ENCODE results near the gene OR1I1. TPM values are rescaled to one million over a fixed set of nuclear protein-coding genes. Genes with fewer than 3 reads are reported as not detected.

OR1I1 gene
- polyA plus RNA-seq, 1 donor from 2014 or later, result not detected

DNA sequence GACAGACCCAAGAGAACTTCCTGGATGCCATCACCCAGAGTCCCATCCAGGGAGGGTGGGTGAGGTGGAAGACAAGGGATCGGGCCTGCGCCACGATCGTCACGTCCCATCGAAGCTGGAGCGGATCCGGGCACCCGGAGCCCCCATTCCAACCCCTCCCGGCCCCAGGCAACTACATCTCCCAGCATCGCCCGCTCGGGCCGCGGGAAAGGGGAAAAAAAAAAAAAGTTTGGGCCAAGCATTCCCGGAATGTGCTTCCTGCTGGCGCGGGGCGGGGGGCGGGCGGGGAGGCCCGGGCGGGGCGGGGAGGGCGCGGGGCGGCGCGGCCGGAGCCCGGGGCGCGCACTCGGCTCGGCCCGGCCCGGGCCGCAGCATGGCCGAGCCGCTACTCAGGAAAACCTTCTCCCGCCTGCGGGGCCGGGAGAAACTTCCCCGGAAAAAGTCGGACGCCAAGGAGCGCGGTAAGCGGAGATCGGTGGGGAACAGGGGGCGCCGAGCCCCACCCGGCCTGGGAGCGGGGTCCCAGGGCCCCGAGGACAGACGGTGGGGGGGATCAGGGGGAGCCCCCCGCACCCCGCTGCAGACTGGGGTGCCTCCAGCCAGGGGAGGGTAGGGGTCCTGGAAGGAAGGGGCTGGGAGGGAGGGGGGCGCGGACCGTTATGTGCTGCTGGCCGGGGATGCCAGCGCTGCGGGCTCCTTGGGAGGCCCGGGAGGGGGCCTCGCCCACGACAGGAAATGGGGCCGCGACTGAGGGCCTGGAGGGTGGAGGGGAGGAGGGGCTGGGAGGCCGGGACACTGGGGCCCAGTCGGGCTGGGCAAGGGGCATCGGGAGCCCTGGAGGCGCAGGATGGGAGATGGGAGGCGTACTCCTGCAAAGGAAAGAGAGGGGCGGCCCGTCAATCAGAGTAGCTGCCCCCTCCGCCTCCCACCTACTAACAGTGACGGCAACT is 25.3 kb downstream of the OR1I1 start, which contains the start of gene SYDE1:
Gene SYDE1 (plus strand): TSS at position 341 of the 950 bp plus-strand sequence. CDS start 33 bp downstream, at position 374.
- H3K27me3 ChIP-seq (ENCODE audit: insufficient read depth, low read depth, low read length), result peaks cover 14% of the 10 kb centered on the region
- peaks cover 2% of the 10 kb centered on the region for H3K9me3 ChIP-seq (ENCODE audit: low read length)
- peak within 1 kb of the TSS; percentile 57 for H3K4me3 ChIP-seq (ENCODE audit: low read length)
- no peak within 1 kb of the TSS for H3K27ac ChIP-seq (ENCODE audit: low read length)
- H4K20me1 ChIP-seq (ENCODE audit: insufficient read depth), result no peaks in the 10 kb centered on the region
- no peak within 1 kb of the TSS for H3K9ac ChIP-seq (ENCODE audit: low read length)
- no peaks in the 10 kb centered on the region for H3K9me2 ChIP-seq (ENCODE audit: insufficient read depth, low read length)
- H3K79me2 ChIP-seq (replicated peaks; ENCODE audit: insufficient read depth, low read length), result no peaks in the 10 kb centered on the region
- H3F3A ChIP-seq (ENCODE audit: insufficient read depth, low read length, poor library complexity, severe bottlenecking), result no peaks in the 10 kb centered on the region
- no peak within 1 kb of the TSS for H3K4me2 ChIP-seq (ENCODE audit: low read length)
- TF ChIP-seq SMC3 (conservative IDR thresholded peaks at IDR 0.05; ENCODE audit: poor library complexity), result no peak
- no peak for TF ChIP-seq EZH2 (IDR thresholded peaks at IDR 0.05; ENCODE audit: borderline replicate concordance, insufficient read depth, low read length, poor library complexity, severe bottlenecking)
- no peak for TF ChIP-seq RAD21 (conservative IDR thresholded peaks at IDR 0.05)
- no peak for TF ChIP-seq TAF1 (IDR thresholded peaks at IDR 0.05; ENCODE audit: low read depth)
- TF ChIP-seq POLR2AphosphoS5 (IDR thresholded peaks at IDR 0.05), result no peak
- no peak for TF ChIP-seq EP300 (conservative IDR thresholded peaks at IDR 0.05; ENCODE audit: poor library complexity, severe bottlenecking)
- TF ChIP-seq MXI1 (conservative IDR thresholded peaks at IDR 0.05; ENCODE audit: poor library complexity, severe bottlenecking), result no peak
- H3K36me3 ChIP-seq (ENCODE audit: insufficient read depth, low read length), result no peaks in the 10 kb centered on the region
- no peak within 1 kb of the TSS for H2AFZ ChIP-seq (ENCODE audit: low read depth, low read length)

DNA sequence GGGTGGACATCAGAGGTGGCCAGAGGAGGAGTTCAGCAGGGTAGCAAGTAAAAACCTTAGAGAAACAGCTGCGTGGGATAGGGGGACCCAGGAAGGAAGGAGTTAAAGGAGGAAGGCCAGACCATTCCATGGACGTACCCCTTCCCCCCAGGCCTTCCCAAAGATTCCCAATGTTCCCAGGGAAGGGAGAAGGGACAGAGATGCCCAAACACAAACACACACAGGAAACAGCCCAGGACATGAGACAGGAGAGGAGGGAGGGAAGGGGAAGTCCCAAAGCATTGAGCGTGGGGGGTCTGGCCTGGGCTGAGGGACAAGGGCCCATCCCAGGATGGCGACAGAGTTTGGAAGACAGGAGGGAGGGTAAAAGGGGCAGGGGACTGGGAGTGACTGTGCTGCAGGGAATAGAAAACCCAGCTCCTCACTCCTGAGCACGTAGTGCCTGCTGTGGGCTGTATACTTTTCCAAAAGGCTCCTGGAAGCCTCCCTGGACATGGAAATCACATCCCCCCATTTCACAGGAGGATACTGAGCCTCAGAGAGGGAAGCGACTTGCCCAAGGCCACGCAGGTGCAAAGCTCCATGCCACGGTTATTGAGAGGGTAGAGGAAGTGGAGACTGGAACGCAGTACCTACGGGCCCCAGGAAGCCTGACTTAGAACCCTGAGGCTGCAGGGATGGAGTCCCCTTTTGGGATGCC is 26.3 kb downstream of the OR1I1 start:
- Histone ChIP-seq H3K27ac (ENCODE audit: low read length) (no peak overlapping the region), H3K9ac (ENCODE audit: low read length) (no peak overlapping the region), H3K36me3 (ENCODE audit: insufficient read depth, low read length) (no peaks in the 10 kb centered on the region), H3F3A (ENCODE audit: insufficient read depth, low read length, poor library complexity, severe bottlenecking) (no peaks in the 10 kb centered on the region), H2AFZ (ENCODE audit: low read depth, low read length) (no peak overlapping the region), H3K4me2 (ENCODE audit: low read length) (no peak overlapping the region), H3K79me2 (replicated peaks; ENCODE audit: insufficient read depth, low read length) (no peaks in the 10 kb centered on the region), H3K9me3 (ENCODE audit: low read length) (peaks cover 2% of the 10 kb centered on the region), H4K20me1 (ENCODE audit: insufficient read depth) (no peaks in the 10 kb centered on the region), H3K27me3 (ENCODE audit: insufficient read depth, low read depth, low read length) (peaks cover 14% of the 10 kb centered on the region), H3K9me2 (ENCODE audit: insufficient read depth, low read length) (no peaks in the 10 kb centered on the region), H3K4me3 (ENCODE audit: low read length) (no peak overlapping the region)
- TF ChIP-seq TAF1 (IDR thresholded peaks at IDR 0.05; ENCODE audit: low read depth) (no peak), EZH2 (IDR thresholded peaks at IDR 0.05; ENCODE audit: borderline replicate concordance, insufficient read depth, low read length, poor library complexity, severe bottlenecking) (no peak), MXI1 (conservative IDR thresholded peaks at IDR 0.05; ENCODE audit: poor library complexity, severe bottlenecking) (no peak), EP300 (conservative IDR thresholded peaks at IDR 0.05; ENCODE audit: poor library complexity, severe bottlenecking) (no peak), RAD21 (conservative IDR thresholded peaks at IDR 0.05) (no peak), SMC3 (conservative IDR thresholded peaks at IDR 0.05; ENCODE audit: poor library complexity) (no peak), POLR2AphosphoS5 (IDR thresholded peaks at IDR 0.05) (no peak)
- TF ChIP-seq, protein P1, sequence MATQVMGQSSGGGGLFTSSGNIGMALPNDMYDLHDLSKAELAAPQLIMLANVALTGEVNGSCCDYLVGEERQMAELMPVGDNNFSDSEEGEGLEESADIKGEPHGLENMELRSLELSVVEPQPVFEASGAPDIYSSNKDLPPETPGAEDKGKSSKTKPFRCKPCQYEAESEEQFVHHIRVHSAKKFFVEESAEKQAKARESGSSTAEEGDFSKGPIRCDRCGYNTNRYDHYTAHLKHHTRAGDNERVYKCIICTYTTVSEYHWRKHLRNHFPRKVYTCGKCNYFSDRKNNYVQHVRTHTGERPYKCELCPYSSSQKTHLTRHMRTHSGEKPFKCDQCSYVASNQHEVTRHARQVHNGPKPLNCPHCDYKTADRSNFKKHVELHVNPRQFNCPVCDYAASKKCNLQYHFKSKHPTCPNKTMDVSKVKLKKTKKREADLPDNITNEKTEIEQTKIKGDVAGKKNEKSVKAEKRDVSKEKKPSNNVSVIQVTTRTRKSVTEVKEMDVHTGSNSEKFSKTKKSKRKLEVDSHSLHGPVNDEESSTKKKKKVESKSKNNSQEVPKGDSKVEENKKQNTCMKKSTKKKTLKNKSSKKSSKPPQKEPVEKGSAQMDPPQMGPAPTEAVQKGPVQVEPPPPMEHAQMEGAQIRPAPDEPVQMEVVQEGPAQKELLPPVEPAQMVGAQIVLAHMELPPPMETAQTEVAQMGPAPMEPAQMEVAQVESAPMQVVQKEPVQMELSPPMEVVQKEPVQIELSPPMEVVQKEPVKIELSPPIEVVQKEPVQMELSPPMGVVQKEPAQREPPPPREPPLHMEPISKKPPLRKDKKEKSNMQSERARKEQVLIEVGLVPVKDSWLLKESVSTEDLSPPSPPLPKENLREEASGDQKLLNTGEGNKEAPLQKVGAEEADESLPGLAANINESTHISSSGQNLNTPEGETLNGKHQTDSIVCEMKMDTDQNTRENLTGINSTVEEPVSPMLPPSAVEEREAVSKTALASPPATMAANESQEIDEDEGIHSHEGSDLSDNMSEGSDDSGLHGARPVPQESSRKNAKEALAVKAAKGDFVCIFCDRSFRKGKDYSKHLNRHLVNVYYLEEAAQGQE (IDR thresholded peaks at IDR 0.05; ENCODE audit: borderline replicate concordance), result no peak
- TF ChIP-seq, protein P2, sequence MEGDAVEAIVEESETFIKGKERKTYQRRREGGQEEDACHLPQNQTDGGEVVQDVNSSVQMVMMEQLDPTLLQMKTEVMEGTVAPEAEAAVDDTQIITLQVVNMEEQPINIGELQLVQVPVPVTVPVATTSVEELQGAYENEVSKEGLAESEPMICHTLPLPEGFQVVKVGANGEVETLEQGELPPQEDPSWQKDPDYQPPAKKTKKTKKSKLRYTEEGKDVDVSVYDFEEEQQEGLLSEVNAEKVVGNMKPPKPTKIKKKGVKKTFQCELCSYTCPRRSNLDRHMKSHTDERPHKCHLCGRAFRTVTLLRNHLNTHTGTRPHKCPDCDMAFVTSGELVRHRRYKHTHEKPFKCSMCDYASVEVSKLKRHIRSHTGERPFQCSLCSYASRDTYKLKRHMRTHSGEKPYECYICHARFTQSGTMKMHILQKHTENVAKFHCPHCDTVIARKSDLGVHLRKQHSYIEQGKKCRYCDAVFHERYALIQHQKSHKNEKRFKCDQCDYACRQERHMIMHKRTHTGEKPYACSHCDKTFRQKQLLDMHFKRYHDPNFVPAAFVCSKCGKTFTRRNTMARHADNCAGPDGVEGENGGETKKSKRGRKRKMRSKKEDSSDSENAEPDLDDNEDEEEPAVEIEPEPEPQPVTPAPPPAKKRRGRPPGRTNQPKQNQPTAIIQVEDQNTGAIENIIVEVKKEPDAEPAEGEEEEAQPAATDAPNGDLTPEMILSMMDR (IDR thresholded peaks at IDR 0.05; ENCODE audit: poor library complexity, severe bottlenecking), result no peak
